WERI-Rb-1 (cell line): ENCODE measurements around the gene SIX4.

Experiments used
- DNase-seq: peaks from one replicate; pipeline ENCODE4 v3.0.0-alpha.2; 2020
- H3K27ac ChIP-seq: fragments of 250-450 bp; sonication (Bioruptor Pico); 2 replicates; pipeline ENCODE4 v1.5.1; 2020; ENCODE audit warnings: mild to moderate bottlenecking, moderate library complexity
- H3K27me3 ChIP-seq: fragments of 250-450 bp; sonication (Bioruptor Pico); 2 replicates; pipeline ENCODE4 v1.5.1; 2021; ENCODE audit warnings: mild to moderate bottlenecking, low read depth, moderate library complexity; ENCODE audit not compliant: insufficient read depth, severe bottlenecking
- H3K36me3 ChIP-seq: fragments of 250-450 bp; sonication (Bioruptor Pico); 2 replicates; pipeline ENCODE4 v1.5.1; 2020; ENCODE audit warnings: mild to moderate bottlenecking, moderate library complexity
- H3K4me3 ChIP-seq: 2 replicates; pipeline ENCODE4 v1.5.1; 2011; ENCODE audit warnings: low read depth, mild to moderate bottlenecking, control low read depth, low read length
- H3K9me3 ChIP-seq: fragments of 250-450 bp; sonication (Bioruptor Pico); 2 replicates; pipeline ENCODE4 v1.5.1; 2021; ENCODE audit warnings: mild to moderate bottlenecking, moderate library complexity; ENCODE audit not compliant: severe bottlenecking
- CTCF ChIP-seq: IDR thresholded peaks from 2 replicates; pipeline ENCODE4 v1.5.1; 2011; ENCODE audit warnings: low read depth, mild to moderate bottlenecking, control low read depth, inconsistent platforms, low read length

Gene SIX4

GRCh38 chr14:60744566-60744965 is 20.4 kb upstream of the SIX4 start:
- H3K9me3 ChIP-seq, result no peaks in the 10 kb centered on the region
- no peak for DNase-seq
- no peaks in the 10 kb centered on the region for H3K27me3 ChIP-seq
- no peak for TF ChIP-seq CTCF
- no peak overlapping the region for H3K27ac ChIP-seq
- H3K36me3 ChIP-seq, result no peaks in the 10 kb centered on the region
- H3K4me3 ChIP-seq, result no peak overlapping the region

GRCh38 chr14:60738843-60739508 is 14.8 kb upstream of the SIX4 start:
- no peaks in the 10 kb centered on the region for H3K27me3 ChIP-seq
- H3K9me3 ChIP-seq, result no peaks in the 10 kb centered on the region
- no peaks in the 10 kb centered on the region for H3K36me3 ChIP-seq
- DNase-seq, result no peak
- H3K4me3 ChIP-seq, result no peak overlapping the region
- no peak for TF ChIP-seq CTCF
- H3K27ac ChIP-seq, result no peak overlapping the region

GRCh38 chr14:60736494-60736893 is 12.3 kb upstream of the SIX4 start:
- no peak for TF ChIP-seq CTCF
- Histone ChIP-seq H3K27ac (no peak overlapping the region), H3K9me3 (no peaks in the 10 kb centered on the region), H3K4me3 (no peak overlapping the region), H3K27me3 (no peaks in the 10 kb centered on the region), H3K36me3 (no peaks in the 10 kb centered on the region)
- no peak for DNase-seq

- H3K9me3 ChIP-seq, result peaks cover 3% of the 10 kb centered on the region
- no peaks in the 10 kb centered on the region for H3K36me3 ChIP-seq
- no peaks in the 10 kb centered on the region for H3K27me3 ChIP-seq
- peak overlapping the region; percentile 71 for H3K27ac ChIP-seq
- TF ChIP-seq CTCF, result no peak
- no peak for DNase-seq
- peak overlapping the region; percentile 93 for H3K4me3 ChIP-seq
These were observed 11.3 kb upstream of the SIX4 start for GRCh38 chr14:60735416-60735815.

- peak within 1 kb of the TSS; percentile 93 for H3K4me3 ChIP-seq
- peak within 1 kb of the TSS; percentile 71 for H3K27ac ChIP-seq
- H3K36me3 ChIP-seq, result no peaks in the 10 kb centered on the region
- peaks cover 3% of the 10 kb centered on the region for H3K9me3 ChIP-seq
- H3K27me3 ChIP-seq, result no peaks in the 10 kb centered on the region
- TF ChIP-seq CTCF, result 0 out of 2 replicates have a peak, but pooled peaks have one; percentile 5
- DNase-seq, result peak; percentile 85
These were observed 10.5 kb upstream of the SIX4 start, which contains the start of gene MNAT1 for GRCh38 chr14:60734465-60735242. Gene MNAT1 (plus strand): TSS chr14:60734761. CDS start chr14:60734863, 102 bp downstream.
